Ramos (cell line): ENCODE data around the gene CCDC188.

Experiments
- in situ Hi-C: fragments of 300-500 bp; cut with MboI; formaldehyde crosslinking; loops from one replicate; pipeline ENCODE4 v1.14.3; 2022; ENCODE audit warnings: low sequenced_read_pairs; ENCODE audit not compliant: unreplicated experiment

CCDC188 gene

GRCh38 chr22:20150381-20151275 is at the start of gene CCDC188:
TSS of gene CCDC188 (minus strand) at chr22:20151055. CDS start at chr22:20150986, 69 bp downstream.
- in situ Hi-C loops: no loop called here

GRCh38 chr22:20199906-20200305 is 49.1 kb upstream of the CCDC188 start:
- in situ Hi-C loops: no loop called here

DNA sequence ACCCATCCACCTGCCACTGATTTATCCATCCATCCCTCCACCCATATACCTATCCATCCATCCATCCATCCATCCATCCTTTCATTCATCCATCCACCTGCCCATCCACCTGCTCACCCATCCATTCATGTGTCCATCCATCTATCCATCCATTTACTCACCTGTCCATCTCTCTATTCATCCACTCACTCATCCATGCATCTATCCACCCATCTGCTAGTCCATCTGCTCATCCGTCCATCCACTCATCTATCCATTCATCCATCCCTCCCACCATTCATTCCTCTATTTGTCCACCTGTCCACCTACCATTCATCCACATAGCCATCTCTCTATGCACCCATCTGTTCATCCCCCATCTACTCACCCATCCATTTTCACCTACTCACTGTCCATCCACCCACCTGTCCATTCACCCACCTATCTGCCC is 48.6 kb upstream of the CCDC188 start:
- in situ Hi-C loops: no loop called here

DNA sequence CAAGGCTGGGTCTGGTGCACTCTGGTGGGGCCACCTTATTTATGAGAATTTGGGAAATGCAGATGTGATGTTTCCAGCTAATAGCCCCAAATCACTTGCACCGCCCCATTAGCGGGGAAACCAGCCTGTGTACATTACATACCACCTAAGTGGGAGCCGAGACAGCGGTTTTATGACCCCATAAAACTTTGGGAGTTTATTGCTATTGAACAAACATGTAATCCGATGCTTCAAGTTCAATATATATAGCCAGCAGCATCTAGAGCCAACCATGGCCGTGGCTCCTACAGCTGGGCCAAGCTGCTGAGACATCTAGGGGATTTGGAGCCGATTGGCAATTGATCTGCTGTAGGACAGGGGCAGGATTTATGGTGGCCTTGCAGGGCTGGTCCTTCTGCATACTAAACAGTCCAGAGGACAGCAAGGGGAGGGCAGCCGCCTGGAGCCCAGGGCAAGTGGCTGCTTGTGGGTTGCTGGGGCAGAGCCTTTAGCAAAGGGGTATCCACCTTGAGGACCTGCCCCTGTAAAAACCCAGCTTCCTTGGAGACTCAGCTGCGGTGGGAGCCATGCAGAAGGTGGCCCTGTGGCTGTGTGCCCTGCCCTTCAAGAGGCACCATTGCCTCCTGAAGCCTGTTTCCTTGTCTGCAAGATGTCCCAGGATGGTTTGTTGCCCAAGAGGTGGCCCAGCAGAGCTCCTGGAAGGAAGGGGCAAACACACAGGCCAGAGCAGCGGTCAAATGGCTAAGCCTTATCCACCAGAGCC is 47.9 kb upstream of the CCDC188 start:
- in situ Hi-C loops: no loop called here

- in situ Hi-C loops: no loop called here
These were observed 46.7 kb upstream of the CCDC188 start for GRCh38 chr22:20197407-20198030.

GRCh38 chr22:20196094-20196842 is 45.4 kb upstream of the CCDC188 start:
- in situ Hi-C loops: no loop called here

- in situ Hi-C loops: no loop called here
These were observed 44.1 kb upstream of the CCDC188 start for GRCh38 chr22:20194681-20195593.

DNA sequence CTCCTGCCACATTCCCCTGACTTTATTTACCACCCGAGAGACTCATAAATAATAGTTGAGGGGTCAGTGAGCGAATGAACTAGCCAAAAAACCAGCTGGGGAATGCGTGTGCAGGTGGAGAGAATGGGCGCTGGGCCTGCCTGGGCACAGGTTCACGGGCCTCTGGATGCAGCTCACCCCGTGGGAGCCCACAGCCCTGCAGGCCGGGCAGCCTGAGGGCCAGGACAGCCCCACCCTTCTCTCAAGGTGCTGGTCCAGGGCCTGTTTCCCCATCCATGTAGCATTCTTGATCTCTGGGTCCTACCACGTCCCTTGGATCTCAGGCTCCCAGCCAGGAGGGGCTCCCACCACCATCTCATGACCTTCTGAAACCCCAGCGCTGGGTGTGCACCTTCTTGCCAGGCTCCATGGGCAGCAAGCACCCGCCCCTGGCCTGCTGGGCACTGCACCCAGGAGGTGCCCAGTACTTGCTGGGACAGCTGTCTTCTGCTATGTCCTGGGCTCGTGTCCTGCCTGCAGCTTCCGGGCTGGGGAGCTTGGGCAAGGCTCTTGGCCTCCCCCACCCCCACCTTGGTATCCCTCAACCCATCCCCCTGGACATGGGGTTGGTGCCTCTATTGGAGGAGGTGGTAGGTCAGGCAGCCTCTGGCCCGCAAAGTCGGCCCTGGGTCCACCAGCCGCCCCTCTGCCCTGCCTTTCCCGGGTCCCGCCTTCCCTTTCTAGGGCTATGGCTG is 43.1 kb upstream of the CCDC188 start:
- in situ Hi-C loops: no loop called here

DNA sequence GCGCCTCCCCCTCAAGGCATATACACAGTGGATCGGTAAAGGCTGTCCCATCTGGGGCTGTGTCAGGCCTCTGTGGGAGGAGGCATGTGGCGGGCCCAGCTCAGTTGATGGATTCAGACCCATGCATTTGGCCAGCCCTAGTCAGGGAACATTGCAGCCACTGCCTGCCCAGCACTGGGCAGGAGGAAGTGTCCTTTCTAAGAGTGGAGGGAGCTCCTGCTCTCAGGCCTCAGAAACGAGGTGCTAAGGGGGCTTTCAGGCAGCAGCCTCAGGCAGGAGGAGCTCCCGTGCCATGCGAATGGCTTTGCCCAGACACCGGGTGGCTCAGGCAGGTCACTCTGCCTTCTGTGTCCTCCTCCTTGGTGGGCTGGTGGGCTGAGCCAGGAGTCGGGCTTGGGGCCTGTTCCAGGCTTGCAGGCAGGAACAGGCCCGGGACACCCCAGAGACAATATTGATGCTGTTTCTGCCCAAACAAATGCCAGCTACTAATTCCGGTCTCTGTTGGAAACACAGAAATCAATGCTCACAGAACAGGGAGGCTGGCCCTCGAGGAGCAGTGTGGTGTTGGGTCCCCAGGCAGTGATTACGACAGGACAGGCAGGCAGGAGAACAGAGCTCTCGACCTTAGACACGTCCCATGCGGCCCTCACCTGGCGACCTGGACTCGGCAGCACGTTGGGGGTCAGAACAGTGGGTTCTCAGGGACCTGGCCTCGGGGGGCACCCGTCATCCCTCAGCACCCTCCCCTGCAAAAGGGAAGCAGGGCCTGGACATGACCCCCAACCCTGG is 42.3 kb upstream of the CCDC188 start:
- in situ Hi-C loops: no loop called here

DNA sequence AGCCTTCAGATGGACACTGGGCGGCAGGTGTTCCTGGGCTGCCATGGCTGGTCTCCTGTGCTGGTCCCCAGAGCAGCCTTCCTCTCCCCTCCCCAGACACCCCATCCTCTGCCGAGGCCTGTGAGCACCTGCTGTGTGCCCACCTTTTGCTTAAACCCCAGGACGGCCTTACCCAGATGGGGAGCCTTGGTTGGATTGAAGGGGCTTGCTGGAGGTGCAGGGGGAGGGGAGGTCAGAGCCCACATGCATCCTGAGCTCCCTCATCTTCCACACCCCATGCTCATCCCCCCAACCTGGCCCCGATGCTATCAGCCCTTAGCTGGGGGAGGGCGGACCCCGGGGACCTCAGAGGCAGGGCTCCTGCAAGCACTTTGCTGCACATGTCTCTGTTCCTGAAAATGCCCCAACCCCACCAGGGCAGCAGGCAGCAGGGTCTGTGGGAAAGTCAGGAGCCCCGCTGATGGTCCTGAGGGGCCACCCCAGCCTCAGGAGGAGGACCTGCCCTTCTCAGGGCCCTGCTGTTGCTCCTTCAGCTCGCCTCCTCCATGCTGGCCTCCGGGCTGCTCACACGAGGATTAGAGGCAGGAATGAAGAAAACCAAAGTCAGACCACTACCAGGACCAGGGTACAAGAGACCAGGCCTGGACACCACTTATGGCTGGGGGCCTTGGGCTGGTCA is 41.6 kb upstream of the CCDC188 start:
- in situ Hi-C loops: no loop called here

- in situ Hi-C loops: no loop called here
These were observed 40.9 kb upstream of the CCDC188 start for GRCh38 chr22:20191803-20192202.

DNA sequence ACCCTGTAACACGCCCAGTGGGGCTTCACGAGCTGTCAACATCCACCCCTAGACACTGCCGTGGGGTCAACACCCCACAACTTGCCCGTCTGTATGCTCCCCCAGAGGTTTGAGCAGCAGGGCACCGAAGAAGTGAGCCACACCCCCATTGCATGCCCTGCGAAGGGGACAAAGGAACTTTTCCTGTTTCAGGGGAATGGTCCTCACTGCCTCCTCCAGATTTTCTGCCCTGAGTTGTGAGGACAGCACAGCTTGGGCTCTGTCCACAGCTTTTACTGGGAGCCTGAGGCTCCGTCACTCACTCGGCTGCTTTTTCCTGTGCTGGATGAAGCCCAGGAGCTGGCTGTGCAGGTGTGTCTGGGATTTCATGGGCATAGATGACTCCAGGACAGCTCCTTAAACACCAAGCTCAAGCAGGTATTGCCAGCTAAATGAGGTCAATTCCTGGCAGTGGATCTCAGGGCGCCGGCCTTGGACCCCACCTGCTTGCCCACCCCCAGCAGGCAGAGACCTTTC is 40.2 kb upstream of the CCDC188 start:
- in situ Hi-C loops: no loop called here

GRCh38 chr22:20188567-20188877 is 37.7 kb upstream of the CCDC188 start:
- in situ Hi-C loops: loop anchor here (5.0 kb wide), 1 partner anchor 49 kb away; no protein-coding TSS in a partner anchor

DNA sequence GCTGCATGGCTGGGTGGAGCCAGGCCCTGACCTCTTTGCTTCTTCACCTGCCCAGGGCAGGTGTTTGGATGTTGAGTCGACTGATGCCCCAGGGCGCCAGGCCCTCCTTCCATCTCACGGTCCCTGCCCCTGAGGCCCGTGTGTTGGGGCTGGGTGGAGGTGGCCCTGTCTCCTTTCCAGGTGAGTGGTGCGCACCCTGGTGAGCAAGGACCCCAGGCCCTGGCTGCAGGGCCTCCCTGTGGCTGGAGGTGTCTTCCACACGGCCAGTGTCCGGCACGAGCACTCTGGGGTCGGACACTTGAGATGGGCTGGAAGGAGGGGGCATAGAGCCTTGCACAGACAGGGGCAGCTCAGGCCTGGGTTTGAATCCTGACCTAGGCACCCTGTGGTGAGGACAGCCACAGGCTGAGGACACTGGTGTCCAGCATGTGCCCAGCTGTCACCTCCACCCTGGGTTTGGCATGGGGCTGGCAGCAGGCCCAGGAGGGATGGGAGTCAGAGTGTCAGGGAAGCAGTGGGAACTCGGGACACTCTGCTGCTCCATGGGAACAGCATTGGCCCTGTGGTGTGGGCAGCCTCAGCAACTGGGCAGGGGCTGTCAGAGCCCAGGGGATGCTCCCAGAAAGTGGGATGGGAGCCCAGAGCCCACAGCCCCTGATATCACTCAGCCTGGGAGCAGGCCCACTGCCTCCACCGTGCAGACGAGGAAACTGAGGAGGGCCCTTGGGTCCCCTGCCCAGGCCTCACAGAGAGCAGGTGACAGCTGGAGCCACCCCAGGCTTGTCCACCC is 37.1 kb upstream of the CCDC188 start:
- in situ Hi-C loops: loop anchor here (5.0 kb wide), 1 partner anchor 49 kb away; no protein-coding TSS in a partner anchor

- in situ Hi-C loops: loop anchor here (5.0 kb wide), 1 partner anchor 50 kb away; no protein-coding TSS in a partner anchor
These were observed 36.2 kb upstream of the CCDC188 start for GRCh38 chr22:20186871-20187546.
